MCF 10A (cell line): ENCODE data around the gene USP48. TPM values are rescaled to one million over a fixed set of nuclear protein-coding genes. Genes with fewer than 3 reads are reported as not detected.

Source experiments
- BruUV-seq: library from RNA; stranded (reverse); fragments of 400-500 nt; replicated peaks from 2 replicates; lab custom pipeline; 2021; lab: Mats Ljungman, UMichigan
- CTCF ChIA-PET: fragments of 300-600 bp; sonication (Branson Sonifier 250); formaldehyde crosslinking; extraction: SDS; loops from one replicate; lab custom pipeline; 2021; ENCODE audit warnings: antibody characterized with exemption, inconsistent platforms; lab: Yijun Ruan, JAX
- POLR2A ChIA-PET: fragments of 300-600, 350-650 bp; sonication (Branson Sonifier 250); formaldehyde crosslinking; extraction: SDS; loops from one replicate; lab custom pipeline; 2020; ENCODE audit warnings: antibody characterized with exemption, inconsistent platforms; lab: Yijun Ruan, JAX
- DNase-seq: peaks from one replicate; pipeline ENCODE4 v3.0.0-alpha.2; 2018; ENCODE audit not compliant: unreplicated experiment
- H3K27ac Mint-ChIP-seq: one replicate; pipeline ENCODE4 v1.8.0; 2022; ENCODE audit warnings: mild to moderate bottlenecking, low read depth, mixed read lengths; ENCODE audit not compliant: unreplicated experiment
- H3K27me3 Mint-ChIP-seq: one replicate; pipeline ENCODE4 v1.8.0; 2022; ENCODE audit warnings: mixed read lengths; ENCODE audit not compliant: insufficient read depth, unreplicated experiment
- H3K36me3 Mint-ChIP-seq: one replicate; pipeline ENCODE4 v1.8.0; 2022; ENCODE audit warnings: mild to moderate bottlenecking, moderate library complexity, mixed read lengths; ENCODE audit not compliant: insufficient read depth, unreplicated experiment
- H3K4me1 Mint-ChIP-seq: one replicate; pipeline ENCODE4 v1.8.0; 2022; ENCODE audit warnings: mixed read lengths; ENCODE audit not compliant: insufficient read depth, unreplicated experiment
- H3K4me3 Mint-ChIP-seq: one replicate; pipeline ENCODE4 v1.8.0; 2022; ENCODE audit warnings: mild to moderate bottlenecking, moderate library complexity, mixed read lengths; ENCODE audit not compliant: unreplicated experiment
- H3K9me3 Mint-ChIP-seq: one replicate; pipeline ENCODE4 v1.8.0; 2022; ENCODE audit warnings: mixed read lengths; ENCODE audit not compliant: unreplicated experiment
- intact Hi-C: fragments of 100-400 bp; cut with micrococcal nuclease; formaldehyde crosslinking; loops from 2 replicates; pipeline ENCODE4 v1.14.1; 2022
- total RNA-seq: library from RNA; stranded (reverse); gene quantifications from 2 replicates; pipeline ENCODE4 v1.2.3, GENCODE V29; 2022
- TF ChIP-seq, protein P1 (sequence below): fragments of 200-600 bp; IDR thresholded peaks from one replicate; pipeline ENCODE4 v1.8.0; 2022; ENCODE audit warnings: antibody characterized with exemption, mild to moderate bottlenecking; ENCODE audit not compliant: unreplicated experiment

USP48 gene
- total RNA-seq, 1 experiment from 2014 or later, result 64.8 TPM

GRCh38 chr1:21750841-21751240 is 32.1 kb downstream of the USP48 start:
- no TSS peak for BruUV-seq
- Mint-ChIP-seq H3K27ac (no peak overlapping the region), H3K36me3 (peaks cover 63% of the 10 kb centered on the region), H3K27me3 (no peaks in the 10 kb centered on the region), H3K9me3 (no peaks in the 10 kb centered on the region), H3K4me3 (no peak overlapping the region), H3K4me1 (peaks cover 9% of the 10 kb centered on the region)
- POLR2A ChIA-PET, result no interaction called here
- intact Hi-C loops, result no loop called here
- TF ChIP-seq, protein P1, sequence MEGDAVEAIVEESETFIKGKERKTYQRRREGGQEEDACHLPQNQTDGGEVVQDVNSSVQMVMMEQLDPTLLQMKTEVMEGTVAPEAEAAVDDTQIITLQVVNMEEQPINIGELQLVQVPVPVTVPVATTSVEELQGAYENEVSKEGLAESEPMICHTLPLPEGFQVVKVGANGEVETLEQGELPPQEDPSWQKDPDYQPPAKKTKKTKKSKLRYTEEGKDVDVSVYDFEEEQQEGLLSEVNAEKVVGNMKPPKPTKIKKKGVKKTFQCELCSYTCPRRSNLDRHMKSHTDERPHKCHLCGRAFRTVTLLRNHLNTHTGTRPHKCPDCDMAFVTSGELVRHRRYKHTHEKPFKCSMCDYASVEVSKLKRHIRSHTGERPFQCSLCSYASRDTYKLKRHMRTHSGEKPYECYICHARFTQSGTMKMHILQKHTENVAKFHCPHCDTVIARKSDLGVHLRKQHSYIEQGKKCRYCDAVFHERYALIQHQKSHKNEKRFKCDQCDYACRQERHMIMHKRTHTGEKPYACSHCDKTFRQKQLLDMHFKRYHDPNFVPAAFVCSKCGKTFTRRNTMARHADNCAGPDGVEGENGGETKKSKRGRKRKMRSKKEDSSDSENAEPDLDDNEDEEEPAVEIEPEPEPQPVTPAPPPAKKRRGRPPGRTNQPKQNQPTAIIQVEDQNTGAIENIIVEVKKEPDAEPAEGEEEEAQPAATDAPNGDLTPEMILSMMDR, result no peak
- DNase-seq, result no peak
- CTCF ChIA-PET, result no interaction called here

- intact Hi-C loops, result no loop called here
- Mint-ChIP-seq H3K9me3 (no peaks in the 10 kb centered on the region), H3K27ac (no peak overlapping the region), H3K27me3 (no peaks in the 10 kb centered on the region), H3K4me3 (no peak overlapping the region), H3K36me3 (peaks cover 63% of the 10 kb centered on the region), H3K4me1 (peaks cover 9% of the 10 kb centered on the region)
- DNase-seq, result no peak
- POLR2A ChIA-PET, result no interaction called here
- TF ChIP-seq, protein P1, result no peak
- BruUV-seq, result no TSS peak
- CTCF ChIA-PET, result no interaction called here
These were observed 33.0 kb downstream of the USP48 start for GRCh38 chr1:21749859-21750468.

DNA sequence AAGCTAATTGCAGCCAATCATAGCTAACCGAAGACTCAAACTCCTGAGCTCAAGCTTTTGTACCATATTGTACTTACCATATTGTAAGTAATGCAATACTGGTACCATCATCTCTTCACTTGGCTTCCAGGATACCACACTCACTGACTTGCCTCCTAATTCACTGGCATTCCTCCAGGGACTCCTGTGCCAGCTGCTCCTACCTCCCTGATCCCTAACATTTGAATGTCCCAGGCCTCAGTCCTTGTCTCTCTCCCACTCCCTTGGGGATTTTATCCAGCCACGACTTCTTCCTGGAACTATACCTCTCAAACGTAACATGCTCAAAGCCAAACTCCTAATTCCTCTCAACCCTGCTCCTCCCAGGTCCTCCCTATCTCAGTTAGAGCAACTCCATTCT is 33.8 kb downstream of the USP48 start:
- peak overlapping the region; percentile 12 for H3K27ac Mint-ChIP-seq
- no peaks in the 10 kb centered on the region for H3K9me3 Mint-ChIP-seq
- H3K27me3 Mint-ChIP-seq, result no peaks in the 10 kb centered on the region
- peaks cover 9% of the 10 kb centered on the region for H3K4me1 Mint-ChIP-seq
- TF ChIP-seq, protein P1, result no peak
- intact Hi-C loops, result no loop called here
- ChIA-PET CTCF (interaction anchor here (1.1 kb wide), 1 partner anchor 273 kb away, joined by 3 read pairs; no protein-coding TSS in a partner anchor), POLR2A (interaction anchor here (0.6 to 1.4 kb wide), 2 partner anchors 15 to 938 kb away, joined by 3 to 7 read pairs; no protein-coding TSS in a partner anchor)
- DNase-seq, result no peak
- H3K4me3 Mint-ChIP-seq, result no peak overlapping the region
- H3K36me3 Mint-ChIP-seq, result peaks cover 68% of the 10 kb centered on the region
- BruUV-seq, result no TSS peak

GRCh38 chr1:21743476-21743875 is 39.5 kb downstream of the USP48 start:
- Mint-ChIP-seq H3K27me3 (no peaks in the 10 kb centered on the region), H3K9me3 (no peaks in the 10 kb centered on the region), H3K4me3 (no peak overlapping the region), H3K4me1 (no peaks in the 10 kb centered on the region), H3K36me3 (peaks cover 77% of the 10 kb centered on the region), H3K27ac (no peak overlapping the region)
- no peak for DNase-seq
- ChIA-PET POLR2A (interaction anchor here (0.8 kb wide), 1 partner anchor 58 kb away, joined by 3 read pairs; no protein-coding TSS in a partner anchor), CTCF (no interaction called here)
- TF ChIP-seq, protein P1, result no peak
- no TSS peak for BruUV-seq
- intact Hi-C loops, result no loop called here
